GM12872 (cell line): ENCODE measurements around the gene PSD4.

ENCODE experiments used
- TF ChIP-seq, protein P1 (sequence below): IDR thresholded peaks from 3 replicates; pipeline ENCODE4 v1.5.1; 2011; ENCODE audit warnings: low read depth, mild to moderate bottlenecking, low read length, moderate library complexity; ENCODE audit not compliant: insufficient read depth

Gene PSD4

DNA sequence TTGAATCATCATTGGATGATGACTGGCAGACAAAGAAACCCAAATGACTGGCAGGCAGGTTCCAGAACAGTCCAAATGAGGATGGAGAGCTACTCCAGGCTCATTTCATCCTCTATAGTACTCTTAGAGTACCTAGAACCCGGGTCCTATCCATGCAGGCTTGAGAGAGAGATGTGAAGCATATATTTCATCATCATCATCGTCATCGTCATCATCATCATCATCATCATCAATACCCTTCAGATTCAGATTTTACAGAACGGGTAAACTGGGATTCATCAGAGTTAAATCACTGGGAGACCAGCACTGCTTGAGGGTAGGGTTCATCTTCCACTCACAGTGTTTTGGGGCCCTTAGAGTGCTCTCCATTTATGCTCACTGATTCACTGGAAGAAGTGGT is 52.7 kb downstream of the PSD4 start:
- TF ChIP-seq, protein P1, sequence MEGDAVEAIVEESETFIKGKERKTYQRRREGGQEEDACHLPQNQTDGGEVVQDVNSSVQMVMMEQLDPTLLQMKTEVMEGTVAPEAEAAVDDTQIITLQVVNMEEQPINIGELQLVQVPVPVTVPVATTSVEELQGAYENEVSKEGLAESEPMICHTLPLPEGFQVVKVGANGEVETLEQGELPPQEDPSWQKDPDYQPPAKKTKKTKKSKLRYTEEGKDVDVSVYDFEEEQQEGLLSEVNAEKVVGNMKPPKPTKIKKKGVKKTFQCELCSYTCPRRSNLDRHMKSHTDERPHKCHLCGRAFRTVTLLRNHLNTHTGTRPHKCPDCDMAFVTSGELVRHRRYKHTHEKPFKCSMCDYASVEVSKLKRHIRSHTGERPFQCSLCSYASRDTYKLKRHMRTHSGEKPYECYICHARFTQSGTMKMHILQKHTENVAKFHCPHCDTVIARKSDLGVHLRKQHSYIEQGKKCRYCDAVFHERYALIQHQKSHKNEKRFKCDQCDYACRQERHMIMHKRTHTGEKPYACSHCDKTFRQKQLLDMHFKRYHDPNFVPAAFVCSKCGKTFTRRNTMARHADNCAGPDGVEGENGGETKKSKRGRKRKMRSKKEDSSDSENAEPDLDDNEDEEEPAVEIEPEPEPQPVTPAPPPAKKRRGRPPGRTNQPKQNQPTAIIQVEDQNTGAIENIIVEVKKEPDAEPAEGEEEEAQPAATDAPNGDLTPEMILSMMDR, result no peak

- TF ChIP-seq, protein P1, result no peak
These were observed 53.5 kb downstream of the PSD4 start for GRCh38 chr2:113227290-113227689.

DNA sequence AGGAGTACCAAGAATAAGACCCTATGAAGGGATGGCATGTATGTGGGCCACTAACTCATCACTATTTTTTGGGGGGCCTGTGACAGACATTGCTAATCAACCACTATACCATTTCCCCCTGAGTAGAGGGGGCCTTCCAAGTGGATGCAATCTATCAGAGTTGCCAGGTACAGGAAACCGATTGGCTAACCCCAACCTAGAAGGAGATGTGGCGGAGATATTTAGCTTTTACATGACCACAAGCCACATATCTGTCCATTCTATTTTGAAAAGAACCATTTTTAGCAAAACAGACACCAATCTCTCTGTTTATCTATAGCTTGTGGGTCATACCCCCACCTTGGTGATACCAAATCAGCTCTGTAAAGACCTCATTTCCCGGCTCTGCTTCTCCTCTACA is 53.9 kb downstream of the PSD4 start:
- TF ChIP-seq, protein P1, result no peak

- TF ChIP-seq, protein P1, result no peak
These were observed 54.6 kb downstream of the PSD4 start for GRCh38 chr2:113228351-113228750.

DNA sequence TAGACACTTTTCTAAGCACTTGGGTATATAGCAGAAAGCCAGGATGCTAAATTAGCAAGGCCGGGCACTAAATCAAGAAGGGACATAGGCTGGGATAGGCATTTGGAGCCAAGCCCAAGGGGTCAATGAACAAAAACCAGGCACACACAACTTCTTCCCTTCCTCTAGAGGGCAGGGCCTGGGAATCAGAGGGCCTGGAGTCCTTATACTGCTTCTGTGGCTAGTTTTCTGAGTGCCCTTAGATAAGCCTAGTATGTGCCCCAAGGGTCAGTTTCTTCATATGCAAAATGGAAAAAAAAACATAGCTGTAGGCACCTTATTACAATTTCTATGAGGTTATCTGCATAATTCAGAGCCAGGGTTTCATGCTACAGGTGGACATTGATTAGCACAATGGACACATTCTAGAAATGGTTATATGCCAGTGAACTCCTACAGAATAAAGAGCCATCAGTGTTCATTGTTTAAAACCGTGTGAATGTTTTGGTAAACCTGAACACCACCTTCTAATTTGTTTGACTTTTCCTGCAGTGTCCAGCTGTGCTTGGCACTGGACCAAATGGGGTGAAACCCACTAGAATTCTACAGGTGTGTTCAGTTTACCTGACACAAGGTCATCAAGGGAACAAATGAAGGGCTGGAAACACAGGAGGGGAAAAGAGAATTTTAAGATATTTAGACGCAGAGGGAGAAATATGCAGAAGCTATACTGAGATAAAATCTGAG is 55.4 kb downstream of the PSD4 start:
- TF ChIP-seq, protein P1, result no peak

DNA sequence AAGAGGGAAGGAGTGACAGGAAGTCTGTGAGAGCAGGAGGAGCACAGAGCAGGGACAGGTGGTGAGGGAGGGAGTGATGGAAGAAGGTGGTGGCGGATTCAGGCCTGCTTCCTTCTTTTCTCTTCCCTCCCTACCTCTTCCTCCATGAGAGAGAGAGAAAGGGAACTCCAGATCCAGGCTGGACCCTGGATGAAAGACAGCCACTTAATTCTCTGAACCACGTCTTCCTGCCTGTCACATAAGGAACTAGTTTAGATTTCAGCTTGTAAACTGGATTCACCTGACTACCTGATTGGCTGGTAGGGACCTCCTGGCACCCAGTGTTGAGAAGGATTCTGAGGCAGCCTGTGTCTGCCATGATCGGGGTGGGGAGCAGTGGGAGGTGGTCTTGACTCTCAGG is 56.0 kb downstream of the PSD4 start:
- TF ChIP-seq, protein P1, result no peak

GRCh38 chr2:113230531-113230930 is 56.8 kb downstream of the PSD4 start:
- TF ChIP-seq, protein P1, result no peak
